ENCODE data around the gene PRPF6. TPM values are rescaled to one million over a fixed set of nuclear protein-coding genes. Genes with fewer than 3 reads are reported as not detected.

PRPF6 gene
- total RNA-seq, 4 donors from 2014 or later: 70.7 to 93.0 (median 83.9) TPM

- Histone ChIP-seq H3K4me1 (peaks cover 31% of the 10 kb centered on the region), H3K36me3 (peaks cover 37% of the 10 kb centered on the region), H3K9me3 (no peaks in the 10 kb centered on the region), H3K4me3 (no peak within 1 kb of the TSS), H3K27me3 (peaks cover 27% of the 10 kb centered on the region), H3K27ac (no peak within 1 kb of the TSS)
- 78% methylated on average over 7 of the region's 10 CpGs for WGBS
- TF ChIP-seq EP300 (IDR thresholded peaks at IDR 0.05) (no peak), POLR2AphosphoS5 (IDR thresholded peaks at IDR 0.05) (no peak), POLR2A (IDR thresholded peaks at IDR 0.05) (no peak), CTCF (IDR thresholded peaks at IDR 0.05) (no peak)
- no peak for DNase-seq (ENCODE audit: low spot score in 2 of 2)
Observed at GRCh38 chr20:64035933-64036345, 55.0 kb downstream of the PRPF6 start, which contains the start of gene C20orf204. TSS of gene C20orf204 (plus strand) at chr20:64036182. CDS start at chr20:64036324, 142 bp downstream.

- H3K27me3 ChIP-seq: peaks cover 29% of the 10 kb centered on the region
- H3K36me3 ChIP-seq: peaks cover 30% of the 10 kb centered on the region
- no peak overlapping the region for H3K4me3 ChIP-seq
- no peak for TF ChIP-seq POLR2AphosphoS5 (IDR thresholded peaks at IDR 0.05)
- no peak for TF ChIP-seq CTCF (IDR thresholded peaks at IDR 0.05)
- TF ChIP-seq EP300 (IDR thresholded peaks at IDR 0.05): no peak
- TF ChIP-seq POLR2A (IDR thresholded peaks at IDR 0.05): no peak
- no peak for DNase-seq (ENCODE audit: low spot score in 2 of 2)
- 64% methylated on average over 9 of the region's 17 CpGs for WGBS
- no peaks in the 10 kb centered on the region for H3K9me3 ChIP-seq
- H3K4me1 ChIP-seq: peaks cover 38% of the 10 kb centered on the region
- no peak overlapping the region for H3K27ac ChIP-seq
Observed at GRCh38 chr20:64036346-64037198, 55.6 kb downstream of the PRPF6 start.

GRCh38 chr20:64037199-64037497 is 56.2 kb downstream of the PRPF6 start:
- no peaks in the 10 kb centered on the region for H3K9me3 ChIP-seq
- no peak for DNase-seq (ENCODE audit: low spot score in 2 of 2)
- H3K4me1 ChIP-seq: peaks cover 43% of the 10 kb centered on the region
- H3K4me3 ChIP-seq: no peak overlapping the region
- no peak for TF ChIP-seq CTCF (IDR thresholded peaks at IDR 0.05)
- no peak for TF ChIP-seq POLR2A (IDR thresholded peaks at IDR 0.05)
- no peak for TF ChIP-seq EP300 (IDR thresholded peaks at IDR 0.05)
- no peak for TF ChIP-seq POLR2AphosphoS5 (IDR thresholded peaks at IDR 0.05)
- no peak overlapping the region for H3K27ac ChIP-seq
- peaks cover 33% of the 10 kb centered on the region for H3K27me3 ChIP-seq
- peaks cover 25% of the 10 kb centered on the region for H3K36me3 ChIP-seq
- WGBS: 90% methylated on average over 3 of the region's 3 CpGs

- peak overlapping the region; percentile 56 for H3K4me3 ChIP-seq
- H3K27me3 ChIP-seq: peaks cover 36% of the 10 kb centered on the region
- peaks cover 20% of the 10 kb centered on the region for H3K36me3 ChIP-seq
- DNase-seq (ENCODE audit: low spot score in 2 of 2): no peak
- WGBS: 29% methylated on average over 8 of the region's 36 CpGs
- H3K4me1 ChIP-seq: peaks cover 47% of the 10 kb centered on the region
- H3K27ac ChIP-seq: no peak overlapping the region
- H3K9me3 ChIP-seq: no peaks in the 10 kb centered on the region
- no peak for TF ChIP-seq EP300 (IDR thresholded peaks at IDR 0.05)
- TF ChIP-seq POLR2AphosphoS5 (IDR thresholded peaks at IDR 0.05): no peak
- TF ChIP-seq CTCF (IDR thresholded peaks at IDR 0.05): no peak
- TF ChIP-seq POLR2A (IDR thresholded peaks at IDR 0.05): no peak
Observed at GRCh38 chr20:64037498-64038213, 56.7 kb downstream of the PRPF6 start.

- DNase-seq (ENCODE audit: low spot score in 2 of 2): no peak
- H3K27ac ChIP-seq: no peak overlapping the region
- peaks cover 36% of the 10 kb centered on the region for H3K27me3 ChIP-seq
- peaks cover 47% of the 10 kb centered on the region for H3K4me1 ChIP-seq
- 0% methylated on average over 1 of the region's 30 CpGs for WGBS
- peaks cover 14% of the 10 kb centered on the region for H3K36me3 ChIP-seq
- no peak for TF ChIP-seq POLR2A (IDR thresholded peaks at IDR 0.05)
- no peak for TF ChIP-seq POLR2AphosphoS5 (IDR thresholded peaks at IDR 0.05)
- no peak for TF ChIP-seq EP300 (IDR thresholded peaks at IDR 0.05)
- TF ChIP-seq CTCF (IDR thresholded peaks at IDR 0.05): no peak
- no peaks in the 10 kb centered on the region for H3K9me3 ChIP-seq
- peak overlapping the region; percentile 56 for H3K4me3 ChIP-seq
Observed at GRCh38 chr20:64038224-64038564, 57.3 kb downstream of the PRPF6 start.

Measured in suprapubic skin (tissue), 4 donors.